Neural cell (in vitro differentiated cells): ENCODE data around the gene OR10G2.

Source experiments
- CTCF ChIP-seq: fragments of 450-650 bp; IDR thresholded peaks from 2 replicates; pipeline ENCODE4 v1.5.1; 2014; ENCODE audit warnings: antibody characterized with exemption, mild to moderate bottlenecking, moderate library complexity; ENCODE audit not compliant: poor library complexity, severe bottlenecking
- EP300 ChIP-seq: fragments of 450-650 bp; conservative IDR thresholded peaks from 2 replicates; pipeline ENCODE4 v1.6.1; 2014; ENCODE audit warnings: antibody characterized with exemption, mild to moderate bottlenecking, moderate library complexity; ENCODE audit not compliant: poor library complexity, severe bottlenecking
- EZH2 ChIP-seq: fragments of 200-600, 300-800 bp; shearing (Covaris generic), sonication (generic); IDR thresholded peaks from 2 replicates; pipeline ENCODE4 v1.6.1; 2014; ENCODE audit warnings: antibody characterized with exemption, low read length, borderline replicate concordance, mild to moderate bottlenecking; ENCODE audit not compliant: insufficient read depth, poor library complexity, severe bottlenecking
- MXI1 ChIP-seq: fragments of 450-650 bp; conservative IDR thresholded peaks from 2 replicates; pipeline ENCODE4 v1.6.1; 2014; ENCODE audit warnings: antibody characterized with exemption, mild to moderate bottlenecking; ENCODE audit not compliant: poor library complexity, severe bottlenecking
- POLR2AphosphoS5 ChIP-seq: IDR thresholded peaks from 2 replicates; pipeline ENCODE4 v1.6.1; 2012
- RAD21 ChIP-seq: fragments of 450-650 bp; conservative IDR thresholded peaks from 2 replicates; pipeline ENCODE4 v1.6.1; 2014; ENCODE audit warnings: antibody characterized with exemption, mild to moderate bottlenecking, moderate library complexity
- REST ChIP-seq: IDR thresholded peaks from 2 replicates; pipeline ENCODE4 v1.6.1; 2012; ENCODE audit warnings: borderline replicate concordance
- TAF1 ChIP-seq: IDR thresholded peaks from 2 replicates; pipeline ENCODE4 v1.6.1; 2012; ENCODE audit warnings: low read depth

- TF ChIP-seq REST (no peak), CTCF (no peak), POLR2AphosphoS5 (no peak), RAD21 (no peak), TAF1 (no peak), EZH2 (no peak), EP300 (no peak), MXI1 (no peak)
These were observed 12.6 kb upstream of the OR10G2 start for GRCh38 chr14:21647380-21647779.
